H1 (cell line): ENCODE results near the gene KRT27.

Experiments used
- CBX8 ChIP-seq: fragments of 300-800, 300-1000 bp; sonication (generic); IDR thresholded peaks from 2 replicates; pipeline ENCODE4 v1.7.1; 2016; ENCODE audit warnings: low read depth, low read length, borderline replicate concordance
- CEBPB ChIP-seq: IDR thresholded peaks from 2 replicates; pipeline ENCODE4 v1.6.1; 2012; ENCODE audit warnings: low read depth, low read length
- CREB1 ChIP-seq: IDR thresholded peaks from 2 replicates; pipeline ENCODE4 v1.6.1; 2012; ENCODE audit warnings: inconsistent platforms
- CTBP2 ChIP-seq: IDR thresholded peaks from 2 replicates; pipeline ENCODE4 v1.7.0; 2011; ENCODE audit warnings: borderline replicate concordance, mild to moderate bottlenecking, moderate library complexity, mixed read lengths, low read length; ENCODE audit not compliant: insufficient read depth, insufficient read length
- CTCF ChIP-seq, 3 experiments: IDR thresholded peaks; 1 replicate in 2 of 3; 2 replicates in 1 of 3; pipeline versions ENCODE4 v1.5.1 to v1.6.1; 2011; ENCODE audit warnings: low read length in 3 of 3, mild to moderate bottlenecking in 3 of 3, inconsistent platforms in 2 of 3, low read depth in 1 of 3, moderate library complexity in 1 of 3; ENCODE audit not compliant: insufficient read depth in 1 of 3; ENCODE audit errors: control extremely low read depth in 1 of 3
- EZH2 ChIP-seq: fragments of 200-600 bp; sonication (generic); IDR thresholded peaks from 2 replicates; pipeline ENCODE4 v1.7.1; 2012; ENCODE audit warnings: low read depth, mild to moderate bottlenecking, moderate library complexity, low read length, inconsistent platforms; ENCODE audit not compliant: severe bottlenecking
- RFX5 ChIP-seq: IDR thresholded peaks from 2 replicates; pipeline ENCODE4 v1.6.1; 2011; ENCODE audit warnings: low read depth, low read length, improper control_type of control experiment, borderline replicate concordance
- YY1 ChIP-seq: IDR thresholded peaks from 2 replicates; pipeline ENCODE4 v1.6.1; 2011; ENCODE audit warnings: low read depth, mild to moderate bottlenecking, low read length
- ZNF274 ChIP-seq: IDR thresholded peaks from 2 replicates; pipeline ENCODE4 v1.7.0; 2012; ENCODE audit warnings: low read length, borderline replicate concordance; ENCODE audit errors: extremely low read depth
- TF ChIP-seq, protein P1 (sequence below): IDR thresholded peaks from 2 replicates; pipeline ENCODE4 v1.6.1; 2012; ENCODE audit warnings: inconsistent platforms
- TF ChIP-seq, protein P2 (sequence below): IDR thresholded peaks from 2 replicates; pipeline ENCODE4 v1.6.1; 2012; ENCODE audit warnings: low read length, inconsistent platforms

DNA sequence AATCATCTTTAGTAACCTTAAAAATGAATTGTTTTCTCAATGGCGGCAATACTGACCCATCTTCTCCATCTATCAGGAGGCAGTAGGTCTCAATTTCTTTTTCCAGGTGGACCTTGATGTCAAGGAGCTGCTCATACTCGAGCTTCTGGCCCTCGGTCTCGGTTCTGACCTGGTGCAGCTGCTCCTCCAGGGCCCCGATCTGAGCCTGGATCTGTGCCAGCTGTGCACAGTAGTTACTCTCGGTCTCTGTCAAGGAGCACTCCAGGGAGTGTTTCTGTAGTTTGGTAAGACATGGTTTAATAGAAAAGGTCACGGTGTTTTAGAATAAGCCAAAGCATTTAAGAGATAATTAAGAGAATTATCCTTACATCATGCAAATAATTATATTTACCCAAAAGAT, 4.9 kb downstream of the KRT27 start:
- TF ChIP-seq CTCF (IDR thresholded peaks at IDR 0.05; ENCODE audit: control extremely low read depth in 1 of 3, insufficient read depth in 1 of 3, low read depth in 1 of 3, low read length in 3 of 3) (no peak), ZNF274 (no peak), CEBPB (no peak), CBX8 (no peak), CTBP2 (no peak), YY1 (no peak), CREB1 (no peak), EZH2 (no peak), RFX5 (no peak)
- TF ChIP-seq, protein P1, sequence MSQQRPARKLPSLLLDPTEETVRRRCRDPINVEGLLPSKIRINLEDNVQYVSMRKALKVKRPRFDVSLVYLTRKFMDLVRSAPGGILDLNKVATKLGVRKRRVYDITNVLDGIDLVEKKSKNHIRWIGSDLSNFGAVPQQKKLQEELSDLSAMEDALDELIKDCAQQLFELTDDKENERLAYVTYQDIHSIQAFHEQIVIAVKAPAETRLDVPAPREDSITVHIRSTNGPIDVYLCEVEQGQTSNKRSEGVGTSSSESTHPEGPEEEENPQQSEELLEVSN = no peak
- TF ChIP-seq, protein P2, sequence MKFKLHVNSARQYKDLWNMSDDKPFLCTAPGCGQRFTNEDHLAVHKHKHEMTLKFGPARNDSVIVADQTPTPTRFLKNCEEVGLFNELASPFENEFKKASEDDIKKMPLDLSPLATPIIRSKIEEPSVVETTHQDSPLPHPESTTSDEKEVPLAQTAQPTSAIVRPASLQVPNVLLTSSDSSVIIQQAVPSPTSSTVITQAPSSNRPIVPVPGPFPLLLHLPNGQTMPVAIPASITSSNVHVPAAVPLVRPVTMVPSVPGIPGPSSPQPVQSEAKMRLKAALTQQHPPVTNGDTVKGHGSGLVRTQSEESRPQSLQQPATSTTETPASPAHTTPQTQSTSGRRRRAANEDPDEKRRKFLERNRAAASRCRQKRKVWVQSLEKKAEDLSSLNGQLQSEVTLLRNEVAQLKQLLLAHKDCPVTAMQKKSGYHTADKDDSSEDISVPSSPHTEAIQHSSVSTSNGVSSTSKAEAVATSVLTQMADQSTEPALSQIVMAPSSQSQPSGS = no peak
